Astrocyte of the hippocampus (primary cell): ENCODE measurements around the gene PARD3B.

Experiments used
- DNase-seq: peaks from one replicate; pipeline ENCODE4 v3.0.0; 2011; ENCODE audit warnings: low read depth, low spot score

Gene PARD3B

DNA sequence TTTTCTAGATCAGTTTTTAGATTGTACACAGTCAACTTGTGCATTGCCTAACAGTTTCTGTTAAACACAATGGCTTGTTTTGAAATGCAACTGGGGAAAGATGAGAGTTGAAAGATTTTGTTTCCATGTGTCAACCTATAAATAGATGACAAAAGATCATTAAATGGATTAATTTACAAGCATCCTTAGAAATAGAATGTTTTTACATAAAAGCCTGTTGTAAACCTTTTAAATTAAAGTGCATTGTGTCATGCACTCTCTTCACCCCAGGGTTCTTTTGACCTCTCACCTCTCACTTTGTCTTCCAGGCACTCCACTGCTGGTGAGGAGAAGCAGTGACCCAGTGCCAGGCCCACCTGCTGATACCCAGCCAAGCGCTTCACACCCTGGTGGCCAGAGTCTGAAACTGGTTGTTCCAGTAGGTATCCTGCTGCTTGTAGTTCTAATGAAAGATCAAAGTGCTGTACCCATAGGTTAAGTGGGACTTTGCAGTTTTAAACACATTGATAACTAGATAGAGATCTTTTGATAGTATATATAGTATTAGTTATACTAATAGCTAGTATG, 502.1 kb downstream of the PARD3B start:
- DNase-seq, result no peak

DNA sequence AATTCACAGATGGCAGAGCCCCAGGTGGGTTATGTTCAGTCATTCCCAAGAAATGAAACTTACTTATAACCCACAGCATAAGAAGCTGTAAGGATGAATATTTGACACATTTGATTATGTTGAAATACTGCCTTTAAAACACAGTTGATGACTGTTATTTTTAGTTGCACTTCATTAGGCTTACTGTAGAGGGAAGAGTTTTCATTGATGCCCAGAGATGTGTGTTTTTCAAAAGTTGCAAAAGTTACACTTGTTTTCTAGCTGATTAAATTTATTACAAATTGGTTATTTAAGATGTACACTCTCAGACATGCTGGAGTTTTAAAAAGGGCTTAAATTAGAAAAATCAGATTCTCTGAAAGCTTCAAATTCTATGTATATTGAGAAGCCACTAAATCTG, 506.1 kb downstream of the PARD3B start:
- DNase-seq, result no peak

DNA sequence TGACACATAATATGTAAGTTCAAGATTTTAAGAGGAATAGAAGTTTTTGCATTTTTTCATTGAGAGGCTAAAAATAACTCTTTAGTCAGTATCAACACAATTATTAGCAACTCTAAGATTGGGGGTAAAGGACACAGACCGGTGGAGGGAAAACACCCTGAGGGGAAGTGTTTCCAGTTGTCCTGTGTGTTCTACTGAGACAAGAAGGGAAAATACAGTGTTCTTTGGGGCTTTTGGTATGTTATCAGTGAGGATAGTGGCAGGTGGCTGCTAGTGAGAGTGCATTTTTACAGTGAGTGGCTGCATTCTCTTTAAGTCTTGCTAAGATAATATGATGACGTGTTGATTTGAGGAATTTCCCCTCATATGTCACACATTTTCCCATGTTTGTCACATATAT, 507.5 kb downstream of the PARD3B start:
- no peak for DNase-seq

DNA sequence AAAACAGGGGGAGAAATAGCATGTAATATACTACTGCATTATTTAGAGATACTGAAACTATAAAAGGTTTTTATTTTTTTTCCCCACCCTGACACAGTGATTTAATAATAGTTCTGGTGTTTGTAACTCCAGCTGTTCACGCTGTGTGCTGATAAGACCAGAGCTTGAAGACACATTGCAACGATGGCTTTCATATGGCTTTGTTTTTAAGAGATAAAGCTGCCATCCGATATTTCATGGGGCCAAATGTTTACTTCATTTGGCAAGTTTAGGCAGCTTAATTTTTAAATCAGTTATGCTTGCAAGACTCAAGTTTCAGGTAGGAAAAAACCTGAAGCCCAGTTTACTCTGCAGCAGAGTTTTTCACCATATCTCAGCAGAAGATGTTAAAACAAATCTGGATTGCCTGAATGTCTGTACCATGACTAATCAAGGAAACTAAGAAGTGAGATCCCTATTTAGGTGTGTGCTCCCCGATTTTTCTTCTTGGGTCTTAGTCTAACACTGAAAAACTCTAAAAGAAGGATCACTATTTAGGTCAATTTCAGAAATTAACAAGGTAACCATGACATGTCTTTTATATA, 508.6 kb downstream of the PARD3B start:
- DNase-seq, result no peak

DNA sequence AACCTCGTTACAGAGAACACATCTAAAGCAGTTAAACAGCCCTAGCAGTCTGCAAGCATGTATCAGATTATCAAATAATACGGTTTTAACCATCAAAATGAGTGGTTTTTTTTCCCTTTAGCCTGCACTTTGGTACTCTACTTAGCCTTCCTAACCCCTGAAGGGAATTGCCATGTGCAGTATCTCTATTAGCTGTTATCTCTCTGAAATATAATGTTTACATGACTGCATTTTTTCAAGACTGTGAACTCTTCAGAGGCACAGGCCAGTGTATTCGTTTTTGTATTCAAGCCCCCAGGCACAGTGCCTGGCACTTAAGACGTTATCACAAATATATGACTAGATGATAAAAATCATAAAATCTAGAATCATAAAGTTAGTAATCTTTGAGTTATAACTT, 509.5 kb downstream of the PARD3B start:
- DNase-seq, result no peak

DNA sequence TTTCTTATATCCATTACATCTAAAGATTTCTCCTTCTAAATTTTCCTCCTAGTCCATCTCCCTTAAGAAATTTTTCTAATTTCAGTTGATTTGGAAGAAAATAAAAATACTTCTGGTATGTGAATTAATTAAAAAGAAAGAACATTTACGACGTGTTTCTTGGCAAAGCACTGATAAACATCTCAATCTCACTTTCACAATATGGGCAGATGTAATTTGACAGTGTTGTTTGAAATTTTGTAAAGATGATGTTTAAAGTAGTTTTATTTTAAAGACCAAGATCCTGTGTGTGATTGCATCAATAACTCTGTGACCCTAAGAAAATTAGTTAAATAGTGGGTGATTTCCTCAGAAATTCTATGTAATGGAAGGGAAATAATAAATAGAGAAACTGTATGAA, 510.0 kb downstream of the PARD3B start:
- no peak for DNase-seq

DNA sequence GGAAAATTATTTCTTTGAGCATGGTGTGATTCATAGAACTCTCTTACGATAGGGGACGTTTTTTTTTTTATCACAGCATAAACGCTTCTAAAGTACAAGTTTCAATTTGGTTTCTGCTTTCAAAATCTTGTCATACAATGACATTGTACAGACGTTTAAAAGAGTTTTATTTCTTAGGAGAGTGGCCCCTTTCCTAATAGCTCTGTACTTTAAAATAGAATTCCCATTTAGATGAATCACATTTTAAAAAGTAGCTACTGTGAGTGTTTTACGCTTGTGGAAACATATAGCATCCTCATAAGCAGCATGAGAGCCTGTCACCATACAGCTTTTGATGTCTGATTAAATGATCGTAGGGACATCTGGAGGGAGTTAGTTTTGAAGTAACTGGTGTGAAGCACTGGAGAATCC, 510.9 kb downstream of the PARD3B start:
- no peak for DNase-seq

DNA sequence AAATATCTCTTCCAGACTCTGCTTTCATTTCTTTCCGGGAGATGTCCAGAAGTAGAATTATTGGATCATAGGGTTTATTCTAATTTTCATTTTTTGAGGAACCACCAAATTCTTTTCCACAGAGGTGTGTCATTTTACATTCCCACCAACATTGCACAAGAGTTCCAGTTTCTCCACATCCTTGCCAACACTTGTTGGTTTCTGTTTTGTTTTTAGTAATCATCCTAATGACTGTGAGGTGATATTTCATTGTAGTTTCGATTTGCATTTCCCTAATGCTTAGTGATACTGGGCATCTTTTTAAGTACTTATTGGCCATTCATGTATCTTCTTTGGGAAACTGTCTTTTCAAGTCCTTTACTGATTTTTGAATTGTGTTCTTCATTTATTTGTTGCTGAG, 513.1 kb downstream of the PARD3B start:
- no peak for DNase-seq

DNA sequence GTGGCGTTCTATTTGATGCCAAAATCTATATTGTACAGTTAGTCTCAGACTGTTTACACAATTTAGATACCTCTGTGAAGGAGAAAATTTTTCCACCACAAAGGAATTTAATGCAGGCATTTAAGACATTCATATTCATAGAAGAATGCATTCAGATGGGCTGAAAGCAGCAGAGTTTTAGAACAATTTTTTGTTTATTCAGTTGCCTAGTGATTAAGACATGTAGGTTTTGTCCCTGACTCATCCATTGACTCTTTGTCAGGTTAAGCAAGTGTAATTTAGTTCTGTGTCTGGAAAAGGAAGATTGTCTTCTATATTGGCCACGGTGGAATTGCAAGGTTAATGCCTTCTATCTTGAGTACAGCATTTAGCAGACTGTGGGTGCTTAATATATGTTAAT, 515.0 kb downstream of the PARD3B start:
- DNase-seq, result peak; percentile 57

DNA sequence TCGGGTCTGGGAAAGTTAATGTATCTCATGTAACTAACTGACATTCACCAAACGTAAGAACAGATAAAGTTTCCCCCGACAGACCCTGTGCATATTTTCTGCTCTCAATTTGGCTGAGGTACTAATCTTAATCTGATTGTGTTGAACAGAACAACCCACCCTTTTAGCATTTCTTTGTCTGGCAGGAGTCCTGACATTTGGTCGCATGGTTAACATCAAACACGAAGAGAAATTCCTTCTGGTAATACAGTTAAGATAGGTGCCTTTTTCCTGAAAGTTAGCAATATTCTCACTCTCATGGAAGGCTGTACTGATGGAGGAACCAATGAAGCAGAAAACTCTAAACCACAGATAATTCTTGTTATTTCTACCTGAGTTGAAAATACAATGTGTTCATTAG, 520.8 kb downstream of the PARD3B start:
- peak; percentile 54 for DNase-seq

DNA sequence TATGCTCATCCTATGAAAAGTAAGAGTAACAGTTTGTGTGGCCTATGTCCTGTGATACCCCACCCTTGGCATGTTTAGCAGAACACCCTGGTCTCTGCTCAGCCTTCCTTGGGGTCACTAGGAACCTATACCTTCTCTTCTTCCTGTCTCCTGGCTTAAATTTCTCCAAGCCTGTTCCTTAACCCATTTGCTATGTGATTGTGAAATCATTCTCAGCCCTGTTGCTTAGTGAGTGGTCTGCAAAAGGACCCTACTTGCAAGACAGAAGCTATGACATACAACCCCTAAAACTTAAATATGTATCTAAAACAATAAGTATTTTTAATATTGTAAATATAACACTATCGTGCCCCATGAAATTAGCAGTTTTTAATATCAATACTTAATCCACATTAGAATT, 524.7 kb downstream of the PARD3B start:
- DNase-seq, result no peak

DNA sequence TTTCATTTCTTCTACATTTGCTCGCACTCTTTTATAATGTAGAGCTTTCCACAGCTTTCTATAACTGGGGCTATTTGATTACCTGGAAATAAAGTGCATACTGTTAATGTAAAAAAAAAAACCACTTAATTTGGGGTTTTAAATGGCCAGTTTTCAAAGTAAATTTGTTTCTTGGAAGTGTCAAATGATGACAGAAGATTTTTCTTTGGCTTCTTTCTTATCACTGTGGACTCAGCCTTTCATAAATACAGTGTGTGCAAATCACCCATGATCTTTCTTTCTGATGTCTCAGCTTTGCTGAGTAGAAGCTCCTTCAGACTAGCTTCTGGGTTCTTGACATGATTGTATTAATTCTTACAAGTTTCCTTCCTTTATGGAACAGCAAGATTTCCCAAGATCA, 525.6 kb downstream of the PARD3B start:
- no peak for DNase-seq

DNA sequence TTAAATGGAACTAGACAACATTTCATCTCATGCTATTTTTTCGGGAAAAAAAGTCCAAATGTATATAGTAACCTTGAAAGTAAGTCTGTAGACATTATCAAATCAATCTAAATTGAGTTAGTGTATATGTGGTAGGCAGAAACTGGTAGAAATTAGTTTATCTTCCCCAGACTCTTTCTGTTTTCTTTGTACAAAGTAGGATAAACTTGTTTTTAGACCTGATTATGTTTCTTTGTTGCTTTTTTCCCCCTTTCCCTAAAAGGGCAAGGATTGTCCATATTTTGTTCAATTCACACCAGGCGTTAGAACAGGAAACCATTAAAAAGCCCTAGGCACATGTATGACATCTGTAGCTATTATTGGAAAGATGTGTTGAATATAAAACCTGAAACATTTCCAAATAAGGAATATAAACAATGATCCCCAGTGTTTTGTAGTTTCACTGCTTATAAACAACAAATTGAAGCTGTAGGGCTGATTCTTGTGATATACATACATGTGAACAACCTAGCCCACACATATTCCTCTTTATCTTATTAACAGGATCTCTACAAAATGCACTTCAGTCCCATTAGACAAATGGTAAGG, 528.3 kb downstream of the PARD3B start:
- no peak for DNase-seq

DNA sequence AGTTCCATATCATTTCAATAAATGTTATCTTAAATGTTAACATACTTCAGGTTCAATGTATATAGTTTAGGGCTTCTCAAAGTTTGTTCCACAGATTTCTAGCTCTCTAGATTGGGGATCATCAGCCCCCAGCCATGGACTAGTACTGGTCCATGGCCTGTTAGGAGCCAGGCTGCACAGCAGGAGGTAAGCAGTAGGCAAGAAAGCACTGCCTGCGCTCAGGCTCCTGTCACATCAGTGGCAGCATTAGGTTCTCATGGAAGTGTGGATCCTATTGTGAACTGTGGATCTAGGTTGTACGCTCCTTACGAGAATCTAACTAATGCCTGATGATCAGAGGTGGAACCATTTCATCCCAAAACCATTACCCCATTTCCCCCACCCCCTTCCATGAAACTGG, 531.1 kb downstream of the PARD3B start:
- no peak for DNase-seq

DNA sequence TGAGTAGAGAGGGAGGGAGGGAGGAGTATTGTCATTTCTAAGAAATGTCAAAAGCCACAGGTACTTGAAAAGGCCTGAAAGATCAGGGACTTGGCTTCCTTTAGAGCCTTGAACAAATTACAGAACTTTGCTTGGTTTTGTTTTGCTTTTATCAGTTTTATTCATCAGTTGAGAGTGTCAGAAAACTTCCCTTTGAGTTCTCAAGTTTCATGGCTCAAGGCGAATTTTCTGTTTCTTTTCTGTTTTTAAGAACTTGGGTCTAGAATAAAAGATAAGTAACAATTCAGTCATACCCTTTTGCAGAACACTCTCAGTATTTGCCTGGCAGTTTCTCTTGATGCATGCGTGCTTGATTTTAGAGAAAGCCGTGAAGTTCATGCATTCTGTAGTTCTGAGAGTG, 531.9 kb downstream of the PARD3B start:
- no peak for DNase-seq

DNA sequence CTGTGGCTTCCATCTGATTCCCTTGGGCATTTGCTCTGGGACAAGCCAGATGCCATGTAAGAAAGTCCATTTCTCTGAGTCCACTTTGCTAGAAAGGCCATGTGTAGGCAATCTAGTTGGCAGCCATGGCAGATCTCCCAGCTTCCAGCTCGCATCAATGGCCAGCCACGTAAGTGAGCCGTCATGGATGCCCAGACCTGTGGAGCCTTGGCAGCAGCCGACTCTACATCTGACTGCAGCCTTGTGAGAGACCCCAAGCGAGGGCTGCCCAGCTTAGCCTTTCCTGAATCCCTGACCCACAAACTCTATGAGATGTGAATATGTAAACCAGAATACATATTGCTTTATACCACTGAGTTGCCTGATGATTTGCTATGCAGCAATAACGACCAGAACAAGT, 533.5 kb downstream of the PARD3B start:
- DNase-seq, result no peak

DNA sequence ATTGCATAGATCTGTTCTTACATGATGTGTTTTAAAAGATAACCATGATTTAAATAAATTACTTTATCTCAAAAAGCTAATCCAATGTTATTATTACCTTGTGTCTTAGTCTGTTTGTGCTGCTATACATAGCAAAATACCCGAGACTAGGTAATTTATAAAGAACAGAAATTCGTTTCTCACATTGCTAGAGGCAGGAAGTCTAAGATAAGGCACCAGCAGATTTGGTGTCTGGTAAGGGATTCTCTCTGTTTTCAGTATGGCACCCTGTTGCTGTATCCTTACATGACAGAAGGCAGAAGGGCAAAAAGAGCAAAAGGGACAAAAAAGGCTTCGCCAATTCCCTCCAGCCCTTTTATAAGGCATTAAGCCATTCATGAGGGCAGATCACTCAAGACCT, 533.9 kb downstream of the PARD3B start:
- no peak for DNase-seq

DNA sequence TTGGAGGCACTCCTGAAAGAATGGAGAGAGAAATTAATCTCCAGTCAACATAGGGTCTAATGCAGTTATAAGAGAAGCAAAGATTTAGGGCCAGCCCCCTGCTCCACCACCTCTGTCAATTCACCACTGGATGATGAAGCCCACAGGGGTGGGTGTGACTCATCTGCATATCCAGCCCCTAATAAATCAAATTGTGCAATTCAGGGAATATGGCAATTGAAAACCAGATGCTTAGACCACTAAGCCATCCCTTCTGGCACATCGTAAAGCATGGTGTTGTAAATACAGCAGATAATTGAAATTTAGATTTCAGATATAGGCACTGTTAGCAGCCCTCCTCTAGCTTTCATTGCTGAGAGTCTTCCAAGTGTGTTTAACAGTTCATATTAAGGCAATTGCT, 541.4 kb downstream of the PARD3B start:
- DNase-seq, result no peak

DNA sequence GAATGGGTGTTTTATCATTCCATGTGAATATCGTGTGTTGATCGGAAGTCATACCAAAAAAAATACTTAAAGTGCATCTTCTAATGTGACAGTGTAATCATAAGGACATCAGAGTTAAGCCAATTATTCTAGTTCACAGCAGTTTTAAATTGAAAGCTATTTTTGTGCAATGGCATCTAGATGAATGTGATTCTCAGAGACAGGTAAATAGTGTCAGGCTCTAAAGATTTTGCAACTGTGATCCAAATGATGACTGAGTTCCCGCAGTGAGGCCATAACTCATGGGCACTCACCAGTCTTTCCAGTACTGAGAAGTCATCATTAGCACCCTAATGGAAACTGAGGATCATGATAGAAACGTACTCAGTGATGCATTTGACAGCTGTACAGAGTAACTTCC, 542.6 kb downstream of the PARD3B start:
- DNase-seq, result no peak

DNA sequence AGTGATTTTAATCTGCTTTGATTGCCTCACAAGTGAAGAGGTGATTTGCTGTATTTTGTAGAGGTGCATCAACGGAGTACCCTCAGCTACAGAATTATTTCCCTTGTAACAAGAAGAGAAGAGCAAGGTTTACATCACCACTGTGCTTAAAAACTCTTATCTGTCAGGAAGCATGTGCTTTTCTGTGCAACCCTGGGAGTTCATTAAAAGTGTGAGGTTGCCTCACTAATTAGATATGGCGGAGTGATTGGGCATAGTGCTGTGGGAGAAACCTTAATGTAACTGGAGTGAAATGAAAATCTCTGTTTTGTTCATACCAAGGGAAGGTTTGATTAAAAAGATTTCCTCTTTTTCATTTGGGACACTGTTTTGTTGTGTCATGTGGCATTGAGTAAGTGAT, 544.7 kb downstream of the PARD3B start:
- no peak for DNase-seq

DNA sequence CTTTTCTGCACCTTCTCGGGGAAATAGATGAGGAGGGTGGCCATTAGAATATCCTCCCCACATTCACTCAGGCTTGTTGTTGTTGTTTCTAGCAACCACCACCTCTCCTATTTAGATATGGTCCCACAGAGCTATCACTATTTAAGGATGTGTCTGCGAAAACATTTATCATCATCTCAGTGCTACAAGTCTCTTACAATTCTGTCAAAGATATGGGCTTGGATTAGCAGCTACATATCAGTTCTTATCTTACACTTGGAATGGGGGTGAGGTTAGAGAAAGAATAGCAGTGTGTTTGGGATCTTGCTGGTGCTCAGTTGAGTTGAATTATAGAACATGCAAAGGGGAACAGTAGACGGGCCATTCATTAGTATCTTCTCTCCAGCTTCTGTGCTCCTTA, 546.1 kb downstream of the PARD3B start:
- DNase-seq, result no peak

DNA sequence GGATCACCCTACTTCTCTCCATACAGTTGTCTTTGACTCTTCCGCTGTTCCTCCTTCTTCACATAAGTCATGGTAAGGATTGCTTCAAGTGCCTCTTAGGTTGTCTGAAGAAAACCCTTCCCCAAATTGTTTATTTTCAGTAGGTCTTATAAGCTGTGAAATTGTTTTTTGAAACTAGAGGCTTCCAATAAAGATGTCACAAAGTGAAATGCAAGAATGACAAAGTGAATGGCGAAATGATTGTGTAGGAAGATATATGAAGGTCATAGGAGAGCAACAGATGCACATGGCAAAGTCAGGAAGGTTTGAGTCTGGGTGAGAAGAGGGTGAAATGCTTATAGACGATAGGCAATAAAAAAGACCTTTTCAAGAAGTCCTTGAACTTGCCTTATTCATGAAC, 548.8 kb downstream of the PARD3B start:
- DNase-seq, result no peak

DNA sequence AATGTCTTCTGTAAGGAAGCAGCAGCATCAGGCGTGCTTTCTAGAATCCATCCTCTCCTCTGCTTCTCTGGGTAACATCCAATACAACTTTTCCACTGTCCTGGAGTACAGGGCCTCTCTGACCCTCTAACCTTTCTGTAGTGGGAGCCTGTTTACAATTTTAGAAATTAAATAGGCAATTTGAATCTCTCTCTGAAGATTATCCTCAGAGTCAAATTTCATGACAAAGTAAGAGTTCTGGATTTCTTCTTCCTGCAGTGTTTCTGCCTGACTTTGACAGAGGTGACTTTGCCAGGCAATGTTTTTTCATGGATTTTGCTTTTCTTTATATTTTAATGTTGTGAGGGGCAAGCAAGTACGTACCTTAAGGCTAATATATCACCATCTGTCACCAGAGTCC, 558.4 kb downstream of the PARD3B start:
- DNase-seq, result no peak

DNA sequence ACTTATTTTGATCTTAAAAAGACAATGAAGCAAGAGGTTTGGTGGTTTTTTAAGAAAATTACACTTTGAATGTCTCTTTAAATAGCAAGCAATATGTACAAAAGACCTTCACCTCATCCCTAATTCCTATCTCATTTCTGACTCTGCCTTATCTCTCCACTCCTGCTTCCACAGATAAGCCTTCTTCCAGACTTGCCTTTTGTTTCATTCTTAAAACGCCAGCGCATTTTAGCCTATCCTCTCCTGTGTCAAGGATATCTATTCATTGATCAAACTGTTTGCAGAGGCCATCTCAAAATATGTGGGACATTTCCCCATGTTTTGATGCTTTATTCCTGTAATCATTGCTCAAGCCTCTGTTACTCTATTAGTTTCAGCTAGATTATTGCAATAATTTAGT, 562.5 kb downstream of the PARD3B start:
- no peak for DNase-seq
